WTC11 (cell line): ENCODE measurements around the gene UCHL1.

Experiments
- CTCF ChIP-seq: fragments of 200-600 bp; IDR thresholded peaks from 2 replicates; pipeline ENCODE4 v1.8.0; 2022; ENCODE audit warnings: antibody characterized with exemption
- JUN ChIP-seq: sonication (generic); formaldehyde crosslinking; IDR thresholded peaks from 2 replicates; pipeline ENCODE4 v1.8.0; 2023; ENCODE audit warnings: mild to moderate bottlenecking, missing genetic modification reagents

GRCh38 chr4:41209901-41210300 is 46.8 kb upstream of the UCHL1 start:
- TF ChIP-seq CTCF: no peak
- TF ChIP-seq JUN (CRISPR knock-in tag): no peak
